Measurements from ENCODE around the gene RPTOR.
A peak's percentile ranks its signal among the peaks of the same experiment; 100 is the strongest.

DNA sequence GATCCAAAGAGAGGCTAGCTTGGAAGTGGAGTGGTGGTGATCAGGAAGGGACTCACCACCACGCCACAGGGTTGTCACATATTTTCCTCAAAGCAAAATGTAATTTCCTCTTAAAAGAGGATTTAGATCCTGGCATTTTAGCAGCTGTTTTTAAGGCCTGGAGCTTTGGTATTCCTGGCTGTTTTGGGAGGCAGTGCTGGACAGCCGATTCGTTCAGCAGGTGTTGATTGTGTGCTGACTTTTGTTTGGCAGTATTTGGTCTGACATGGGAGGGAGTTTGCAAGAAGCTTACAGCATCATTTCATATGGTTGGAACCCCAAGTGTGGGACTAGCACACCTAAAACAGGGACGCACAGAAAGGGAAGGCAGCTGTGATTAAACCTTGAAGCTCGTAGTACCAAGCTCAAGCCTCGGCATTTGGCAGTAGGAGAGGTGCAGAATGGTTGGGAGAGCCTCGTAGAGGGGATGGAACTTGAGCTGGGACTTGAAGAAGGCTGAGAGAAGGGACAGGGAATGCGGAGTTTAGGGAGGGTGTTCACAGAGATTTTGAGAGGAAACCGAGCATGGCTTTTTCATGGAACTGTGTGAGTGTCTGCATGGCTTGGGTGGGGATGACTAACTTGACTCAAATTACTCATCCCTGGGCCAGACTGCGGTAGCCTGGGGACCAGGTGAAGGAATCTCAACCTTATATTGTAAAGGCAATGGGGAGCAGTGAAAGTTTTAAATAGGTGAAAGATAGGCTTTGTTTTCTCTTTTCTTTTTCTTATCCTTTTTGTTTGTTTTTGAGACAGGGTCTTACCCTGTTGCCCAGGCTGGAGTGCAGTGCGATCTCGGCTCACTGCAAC, 52.3 kb downstream of the RPTOR start:
- TF ChIP-seq EZH2phosphoT487 (IDR thresholded peaks at IDR 0.05; ENCODE audit: borderline replicate concordance, low read depth) (no peak), GABPA (IDR thresholded peaks at IDR 0.05; ENCODE audit: low read depth) (no peak), FOSL2 (IDR thresholded peaks at IDR 0.05; ENCODE audit: borderline replicate concordance, low read depth) (peak; percentile 39; the same call in 1 of the 2 replicates), CHD2 (IDR thresholded peaks at IDR 0.05; ENCODE audit: low read length, partially characterized antibody) (no peak), TEAD4 (IDR thresholded peaks at IDR 0.05; ENCODE audit: borderline replicate concordance, insufficient read depth) (no peak), JUND (IDR thresholded peaks at IDR 0.05) (no peak), RAD21 (IDR thresholded peaks at IDR 0.05; ENCODE audit: low read length) (no peak)
- TF ChIP-seq, protein P1, sequence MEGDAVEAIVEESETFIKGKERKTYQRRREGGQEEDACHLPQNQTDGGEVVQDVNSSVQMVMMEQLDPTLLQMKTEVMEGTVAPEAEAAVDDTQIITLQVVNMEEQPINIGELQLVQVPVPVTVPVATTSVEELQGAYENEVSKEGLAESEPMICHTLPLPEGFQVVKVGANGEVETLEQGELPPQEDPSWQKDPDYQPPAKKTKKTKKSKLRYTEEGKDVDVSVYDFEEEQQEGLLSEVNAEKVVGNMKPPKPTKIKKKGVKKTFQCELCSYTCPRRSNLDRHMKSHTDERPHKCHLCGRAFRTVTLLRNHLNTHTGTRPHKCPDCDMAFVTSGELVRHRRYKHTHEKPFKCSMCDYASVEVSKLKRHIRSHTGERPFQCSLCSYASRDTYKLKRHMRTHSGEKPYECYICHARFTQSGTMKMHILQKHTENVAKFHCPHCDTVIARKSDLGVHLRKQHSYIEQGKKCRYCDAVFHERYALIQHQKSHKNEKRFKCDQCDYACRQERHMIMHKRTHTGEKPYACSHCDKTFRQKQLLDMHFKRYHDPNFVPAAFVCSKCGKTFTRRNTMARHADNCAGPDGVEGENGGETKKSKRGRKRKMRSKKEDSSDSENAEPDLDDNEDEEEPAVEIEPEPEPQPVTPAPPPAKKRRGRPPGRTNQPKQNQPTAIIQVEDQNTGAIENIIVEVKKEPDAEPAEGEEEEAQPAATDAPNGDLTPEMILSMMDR (IDR thresholded peaks at IDR 0.05), result no peak
- TF ChIP-seq, protein P2, sequence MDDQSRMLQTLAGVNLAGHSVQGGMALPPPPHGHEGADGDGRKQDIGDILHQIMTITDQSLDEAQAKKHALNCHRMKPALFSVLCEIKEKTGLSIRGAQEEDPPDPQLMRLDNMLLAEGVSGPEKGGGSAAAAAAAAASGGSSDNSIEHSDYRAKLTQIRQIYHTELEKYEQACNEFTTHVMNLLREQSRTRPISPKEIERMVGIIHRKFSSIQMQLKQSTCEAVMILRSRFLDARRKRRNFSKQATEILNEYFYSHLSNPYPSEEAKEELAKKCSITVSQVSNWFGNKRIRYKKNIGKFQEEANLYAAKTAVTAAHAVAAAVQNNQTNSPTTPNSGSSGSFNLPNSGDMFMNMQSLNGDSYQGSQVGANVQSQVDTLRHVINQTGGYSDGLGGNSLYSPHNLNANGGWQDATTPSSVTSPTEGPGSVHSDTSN (IDR thresholded peaks at IDR 0.05), result no peak
